D721Med (cell line): Measurements from ENCODE around the gene E2F4.

ENCODE experiments used
- DNase-seq: peaks from one replicate; pipeline ENCODE4 v3.0.0; 2011; ENCODE audit warnings: low spot score; ENCODE audit not compliant: insufficient read length
- FAIRE-seq: peaks from 2 replicates; lab custom pipeline; 2011; peaks lifted over from hg19 to GRCh38; lab: Jason Lieb, UNC
- TF ChIP-seq, protein P1 (sequence below): IDR thresholded peaks from 2 replicates; pipeline ENCODE4 v1.5.1; 2012; ENCODE audit warnings: mild to moderate bottlenecking, control low read depth; ENCODE audit not compliant: insufficient read depth; ENCODE audit errors: missing control alignments

Gene E2F4

DNA sequence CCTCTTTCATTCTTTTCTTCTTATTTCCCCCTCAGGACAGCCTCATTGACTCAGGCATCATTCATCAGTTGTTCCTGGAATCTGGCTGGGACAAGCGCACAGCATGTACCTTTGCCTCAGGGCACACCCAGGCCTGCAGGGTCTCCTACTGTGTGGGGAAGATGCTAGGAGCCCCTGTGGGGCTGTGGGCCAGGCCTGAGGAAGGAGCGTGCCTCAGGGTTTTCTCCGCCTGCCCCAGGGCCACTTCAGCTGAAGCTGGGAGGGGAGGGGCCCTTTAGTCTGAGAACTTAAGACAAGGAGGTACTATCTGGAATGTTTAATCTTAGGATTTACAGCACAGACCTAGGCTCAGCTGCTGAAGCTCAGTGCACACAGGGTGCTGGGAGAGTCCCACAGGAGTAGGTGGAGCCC, 14.9 kb downstream of the E2F4 start:
- FAIRE-seq (no peak), DNase-seq (no peak)
- TF ChIP-seq, protein P1, sequence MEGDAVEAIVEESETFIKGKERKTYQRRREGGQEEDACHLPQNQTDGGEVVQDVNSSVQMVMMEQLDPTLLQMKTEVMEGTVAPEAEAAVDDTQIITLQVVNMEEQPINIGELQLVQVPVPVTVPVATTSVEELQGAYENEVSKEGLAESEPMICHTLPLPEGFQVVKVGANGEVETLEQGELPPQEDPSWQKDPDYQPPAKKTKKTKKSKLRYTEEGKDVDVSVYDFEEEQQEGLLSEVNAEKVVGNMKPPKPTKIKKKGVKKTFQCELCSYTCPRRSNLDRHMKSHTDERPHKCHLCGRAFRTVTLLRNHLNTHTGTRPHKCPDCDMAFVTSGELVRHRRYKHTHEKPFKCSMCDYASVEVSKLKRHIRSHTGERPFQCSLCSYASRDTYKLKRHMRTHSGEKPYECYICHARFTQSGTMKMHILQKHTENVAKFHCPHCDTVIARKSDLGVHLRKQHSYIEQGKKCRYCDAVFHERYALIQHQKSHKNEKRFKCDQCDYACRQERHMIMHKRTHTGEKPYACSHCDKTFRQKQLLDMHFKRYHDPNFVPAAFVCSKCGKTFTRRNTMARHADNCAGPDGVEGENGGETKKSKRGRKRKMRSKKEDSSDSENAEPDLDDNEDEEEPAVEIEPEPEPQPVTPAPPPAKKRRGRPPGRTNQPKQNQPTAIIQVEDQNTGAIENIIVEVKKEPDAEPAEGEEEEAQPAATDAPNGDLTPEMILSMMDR = no peak

DNA sequence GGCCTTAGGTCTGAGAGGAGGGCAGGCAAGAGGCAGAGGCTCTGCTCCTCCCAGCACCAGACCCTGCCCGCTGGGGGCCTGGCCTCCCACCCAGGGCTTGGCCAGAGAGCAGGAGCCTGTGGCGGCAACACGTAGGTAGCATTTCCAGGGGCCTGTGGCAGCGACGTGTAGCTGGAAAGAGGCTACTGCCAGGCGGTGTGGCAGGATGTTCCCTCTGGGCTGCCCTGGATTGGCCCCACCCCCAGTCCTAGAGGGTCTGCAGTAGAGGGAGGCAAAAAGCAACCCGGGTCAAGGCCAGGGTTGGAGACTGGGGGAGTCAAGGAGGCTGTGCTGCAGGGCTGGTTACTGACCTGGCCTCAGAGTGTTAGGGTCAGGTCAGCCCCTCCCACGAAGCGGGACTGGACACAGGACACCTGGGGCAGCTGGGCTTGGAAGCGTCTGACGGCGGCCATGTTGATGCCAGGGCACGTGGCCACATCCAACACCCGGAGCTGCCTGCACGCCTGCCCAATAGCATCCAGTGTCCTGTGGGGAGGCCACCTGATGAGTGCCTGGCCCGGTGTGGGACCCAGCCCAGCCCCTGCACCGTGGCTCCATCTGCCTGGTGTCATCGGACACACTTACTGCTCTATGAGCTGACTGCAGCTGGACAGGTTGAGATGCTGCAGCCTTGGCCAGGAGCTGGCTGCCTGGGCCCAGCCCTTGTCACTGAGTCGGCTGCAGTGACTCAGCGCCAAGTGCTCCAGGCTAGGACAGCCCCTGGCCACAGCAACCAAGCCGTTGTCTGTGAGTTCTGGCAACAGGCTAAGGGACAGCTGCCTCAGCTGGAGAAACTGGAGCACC, 15.5 kb downstream of the E2F4 start:
- FAIRE-seq (no peak), DNase-seq (no peak)
- TF ChIP-seq, protein P1 = no peak

DNA sequence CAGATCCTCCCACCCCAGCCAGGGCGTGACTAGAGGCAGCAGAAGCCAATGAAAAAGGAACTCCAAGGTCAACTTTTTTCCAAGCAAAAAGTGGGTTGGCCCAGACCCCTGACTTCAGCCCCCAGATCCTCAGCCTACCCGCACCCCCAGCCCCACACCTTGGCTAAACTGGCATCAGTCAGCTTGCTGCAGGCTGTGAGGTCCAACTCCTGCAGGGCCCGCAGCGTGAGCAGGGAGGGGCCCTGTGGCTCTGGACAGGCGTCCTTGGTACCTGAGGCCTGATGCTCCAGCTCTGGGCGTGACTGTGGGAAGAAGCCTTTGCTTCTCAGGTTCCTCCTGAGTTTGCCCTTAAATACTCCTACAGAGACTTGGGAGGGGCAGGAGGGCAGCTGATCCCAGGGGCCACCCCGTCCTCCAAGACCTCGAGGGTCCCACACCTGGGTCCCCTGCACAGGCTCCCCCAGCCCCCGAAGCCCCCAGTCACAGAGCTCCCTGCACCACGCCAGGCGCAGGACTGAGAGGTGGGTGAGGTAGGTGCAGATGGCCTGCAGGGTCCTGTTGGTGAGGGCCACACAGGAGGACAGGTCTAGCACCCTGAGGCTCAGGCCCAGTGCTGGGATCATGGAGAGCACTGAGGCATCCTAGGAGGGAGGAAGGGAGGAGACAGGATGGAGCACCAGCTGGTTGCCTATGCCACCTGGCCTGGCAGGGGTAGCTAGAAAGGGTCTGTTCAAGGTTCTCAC, 16.4 kb downstream of the E2F4 start:
- DNase-seq (no peak), FAIRE-seq (no peak)
- TF ChIP-seq, protein P1 = no peak

DNA sequence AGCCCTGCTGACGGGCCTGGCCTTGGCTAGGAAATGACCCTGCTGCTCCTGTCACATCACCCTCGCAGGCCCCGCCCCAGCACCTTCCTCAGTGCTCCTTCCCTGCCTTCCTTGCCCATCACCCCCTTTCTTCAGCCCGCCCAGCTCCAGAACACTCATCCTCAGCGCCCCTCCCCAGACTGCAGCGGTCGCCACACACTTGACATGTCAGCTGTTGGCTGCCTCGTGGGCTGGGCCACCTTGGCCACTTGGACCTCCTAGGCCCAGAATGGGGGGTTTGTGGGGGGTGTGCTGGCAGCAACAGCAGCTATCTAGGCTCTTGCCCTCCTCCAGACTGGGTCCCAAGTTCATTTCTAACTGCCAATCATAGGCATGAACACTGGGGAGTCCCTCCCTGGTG, 17.6 kb downstream of the E2F4 start:
- DNase-seq (no peak), FAIRE-seq (no peak)
- TF ChIP-seq, protein P1 = no peak

DNA sequence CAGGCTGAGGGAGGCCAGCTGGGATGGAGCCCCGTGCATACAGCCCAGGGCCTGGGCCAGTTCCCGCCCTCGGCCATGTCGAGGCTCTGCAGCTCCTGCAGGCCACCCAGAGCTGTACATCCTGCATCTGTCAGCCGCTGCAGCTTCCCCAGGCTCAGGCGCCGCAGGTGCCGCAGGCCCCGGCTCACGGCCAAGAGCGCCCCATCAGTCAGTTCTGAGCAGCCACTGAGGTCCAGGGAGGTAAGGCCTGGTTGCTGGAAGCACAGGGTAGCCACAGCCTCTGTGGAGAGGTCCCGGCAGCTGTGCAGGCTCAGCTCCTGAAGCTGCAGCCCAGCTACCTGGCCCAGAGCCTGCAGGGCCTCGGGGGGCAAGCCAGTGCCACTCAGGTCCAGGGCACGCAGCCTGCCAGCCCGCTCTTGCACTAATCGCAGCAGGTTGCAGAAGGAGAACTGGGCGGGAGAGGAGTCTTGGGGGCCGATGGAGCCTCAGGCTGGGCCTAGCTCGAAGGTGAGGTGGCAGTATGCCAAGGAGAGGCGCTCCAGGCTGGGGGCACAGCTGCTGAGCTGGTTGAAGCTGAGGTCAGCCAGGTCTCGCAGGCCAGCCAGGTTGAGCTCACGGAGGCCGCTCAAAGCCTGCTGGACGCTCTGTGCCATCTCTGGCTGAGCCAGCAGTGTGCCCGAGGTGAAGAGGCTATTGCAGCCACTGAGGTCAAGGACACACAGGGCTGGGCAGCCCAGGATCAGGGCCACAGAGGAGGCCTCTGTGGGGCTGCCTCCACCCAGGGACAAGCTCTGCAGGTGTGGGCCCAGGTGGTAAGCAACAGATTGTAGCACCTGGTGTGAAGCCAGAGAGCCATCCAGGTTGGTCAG, 18.3 kb downstream of the E2F4 start:
- DNase-seq = no peak
- no peak for FAIRE-seq
- TF ChIP-seq, protein P1 = no peak

DNA sequence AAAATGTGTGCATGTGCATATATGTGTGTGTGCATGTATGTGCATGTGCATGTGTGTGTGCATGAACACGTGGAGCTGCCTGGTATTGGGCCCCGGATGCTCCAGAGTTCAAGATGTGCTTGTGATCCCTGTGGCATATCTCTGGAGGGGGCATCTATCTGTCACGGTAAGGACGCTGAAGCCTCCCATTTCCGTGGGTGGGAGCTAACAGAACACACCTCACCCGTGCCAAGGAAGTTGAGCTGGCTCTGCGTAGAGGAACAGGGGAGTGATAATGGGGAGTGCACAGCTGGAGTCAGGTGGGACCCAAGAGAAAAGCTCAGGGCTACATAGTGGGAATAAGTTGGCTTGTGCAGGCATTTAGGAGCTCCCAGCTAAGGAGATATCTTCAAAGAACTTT, 19.7 kb downstream of the E2F4 start:
- no peak for FAIRE-seq
- TF ChIP-seq, protein P1 = no peak
- DNase-seq = no peak
